HL-60 (cell line): ENCODE results near the gene BCDIN3D.
"Not testable (repeated sequence)": the region's sequence is repeated elsewhere in the genome, so short reads cannot be mapped to it uniquely, and the experiment has no call there.

Experiments
- DNase-seq, 2 experiments: peaks; one replicate each; pipeline ENCODE4 v3.0.0-alpha.2; 2010 to 2020; ENCODE audit warnings: low read depth in 1 of 2, low spot score in 1 of 2
- H3K27ac ChIP-seq: fragments of 250-450 bp; sonication (Bioruptor Pico); replicated peaks from 2 replicates; pipeline ENCODE4 v1.5.1; 2020; ENCODE audit warnings: mild to moderate bottlenecking, moderate library complexity
- H3K27me3 ChIP-seq: fragments of 250-450 bp; sonication (Bioruptor Pico); 2 replicates; pipeline ENCODE4 v1.5.1; 2021; ENCODE audit warnings: mild to moderate bottlenecking, moderate library complexity; ENCODE audit not compliant: insufficient read depth, poor library complexity, severe bottlenecking
- H3K4me3 ChIP-seq: replicated peaks from 2 replicates; pipeline ENCODE4 v1.5.1; 2011; ENCODE audit warnings: mild to moderate bottlenecking, control low read depth, low read length; ENCODE audit not compliant: insufficient read depth
- GABPA ChIP-seq: IDR thresholded peaks from 2 replicates; pipeline ENCODE4 v1.6.1; 2012; ENCODE audit warnings: low read depth
- POLR2AphosphoS5 ChIP-seq: IDR thresholded peaks from 2 replicates; pipeline ENCODE4 v1.6.1; 2012; ENCODE audit warnings: low read depth
- REST ChIP-seq: IDR thresholded peaks from 2 replicates; pipeline ENCODE4 v1.6.1; 2012; ENCODE audit warnings: low read depth; ENCODE audit not compliant: insufficient replicate concordance
- SPI1 ChIP-seq: IDR thresholded peaks from 2 replicates; pipeline ENCODE4 v1.6.1; 2012; ENCODE audit warnings: low read depth, mild to moderate bottlenecking, borderline replicate concordance
- TF ChIP-seq, protein P1 (sequence below): IDR thresholded peaks from one replicate; pipeline ENCODE4 v1.5.1; 2011; ENCODE audit warnings: low read length, control low read depth, inconsistent platforms; ENCODE audit not compliant: insufficient read depth

Gene BCDIN3D

GRCh38 chr12:49882248-49882850, 39.4 kb upstream of the BCDIN3D start:
- Histone ChIP-seq H3K27ac (no peak overlapping the region), H3K4me3 (no peak overlapping the region), H3K27me3 (peaks cover 2% of the 10 kb centered on the region)
- DNase-seq = no peak
- no peak for TF ChIP-seq POLR2AphosphoS5
- TF ChIP-seq REST = no peak
- TF ChIP-seq, protein P1, sequence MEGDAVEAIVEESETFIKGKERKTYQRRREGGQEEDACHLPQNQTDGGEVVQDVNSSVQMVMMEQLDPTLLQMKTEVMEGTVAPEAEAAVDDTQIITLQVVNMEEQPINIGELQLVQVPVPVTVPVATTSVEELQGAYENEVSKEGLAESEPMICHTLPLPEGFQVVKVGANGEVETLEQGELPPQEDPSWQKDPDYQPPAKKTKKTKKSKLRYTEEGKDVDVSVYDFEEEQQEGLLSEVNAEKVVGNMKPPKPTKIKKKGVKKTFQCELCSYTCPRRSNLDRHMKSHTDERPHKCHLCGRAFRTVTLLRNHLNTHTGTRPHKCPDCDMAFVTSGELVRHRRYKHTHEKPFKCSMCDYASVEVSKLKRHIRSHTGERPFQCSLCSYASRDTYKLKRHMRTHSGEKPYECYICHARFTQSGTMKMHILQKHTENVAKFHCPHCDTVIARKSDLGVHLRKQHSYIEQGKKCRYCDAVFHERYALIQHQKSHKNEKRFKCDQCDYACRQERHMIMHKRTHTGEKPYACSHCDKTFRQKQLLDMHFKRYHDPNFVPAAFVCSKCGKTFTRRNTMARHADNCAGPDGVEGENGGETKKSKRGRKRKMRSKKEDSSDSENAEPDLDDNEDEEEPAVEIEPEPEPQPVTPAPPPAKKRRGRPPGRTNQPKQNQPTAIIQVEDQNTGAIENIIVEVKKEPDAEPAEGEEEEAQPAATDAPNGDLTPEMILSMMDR = no peak
- TF ChIP-seq GABPA = no peak
- TF ChIP-seq SPI1 = no peak

GRCh38 chr12:49881415-49882247, 38.7 kb upstream of the BCDIN3D start:
- H3K4me3 ChIP-seq = no peak overlapping the region
- H3K27me3 ChIP-seq = peaks cover 2% of the 10 kb centered on the region
- TF ChIP-seq POLR2AphosphoS5 = no peak
- TF ChIP-seq GABPA = no peak
- TF ChIP-seq SPI1 = no peak
- TF ChIP-seq, protein P1 = no peak
- TF ChIP-seq REST = no peak
- H3K27ac ChIP-seq = no peak overlapping the region
- DNase-seq = no peak

GRCh38 chr12:49880756-49881414, 38.0 kb upstream of the BCDIN3D start:
- Histone ChIP-seq H3K27ac (no peak overlapping the region), H3K27me3 (peaks cover 2% of the 10 kb centered on the region), H3K4me3 (no peak overlapping the region)
- TF ChIP-seq SPI1 (no peak), REST (no peak), GABPA (no peak), POLR2AphosphoS5 (no peak)
- TF ChIP-seq, protein P1 = no peak
- DNase-seq = no peak

DNA sequence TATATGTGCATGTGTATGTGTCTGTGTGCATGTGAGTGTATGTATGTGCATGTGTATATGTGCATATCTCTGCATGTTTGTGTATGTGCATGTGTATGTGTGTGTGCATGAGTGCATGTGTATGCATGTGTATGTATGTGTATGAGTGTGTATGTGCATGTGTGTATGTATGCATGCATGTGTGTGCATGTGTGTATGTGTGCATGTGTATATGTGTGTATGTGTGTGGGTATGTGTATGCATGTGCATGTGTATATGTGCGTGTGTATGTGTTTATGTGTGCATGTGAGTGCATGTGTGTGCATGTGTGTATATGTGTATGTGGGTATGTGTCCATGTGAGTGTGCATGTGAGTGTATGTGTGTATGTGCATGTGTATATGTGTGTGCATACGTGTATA, 36.2 kb upstream of the BCDIN3D start:
- not testable (repeated sequence) for DNase-seq, H3K27ac ChIP-seq, H3K4me3 ChIP-seq, H3K27me3 ChIP-seq
